ENCODE results near the gene C11orf42. TPM values are rescaled to one million over a fixed set of nuclear protein-coding genes. Genes with fewer than 3 reads are reported as not detected.

C11orf42 gene
- total RNA-seq, 2 donors from 2014 or later, result not detected

DNA sequence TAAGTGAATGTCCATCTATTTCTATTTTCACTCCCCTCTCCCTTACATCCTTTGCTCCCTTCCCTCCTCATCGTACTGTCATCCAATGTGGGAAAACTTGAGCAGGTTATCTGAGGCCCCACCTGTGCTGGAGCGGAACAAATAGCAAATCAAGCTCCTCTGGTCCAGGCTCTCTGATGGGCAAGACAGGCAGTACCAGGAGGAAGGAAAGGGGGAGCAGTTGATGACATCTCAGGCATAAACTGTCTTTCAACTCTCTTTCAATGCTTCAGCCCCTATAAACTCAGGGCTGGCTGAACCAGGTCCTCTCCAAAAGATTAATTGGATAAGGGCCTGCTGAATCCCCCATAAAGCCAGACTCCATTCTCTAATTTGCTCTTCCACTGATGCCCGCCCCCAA is 52.8 kb downstream of the C11orf42 start:
- no peaks in the 10 kb centered on the region for H3K9me3 ChIP-seq
- H3K27ac ChIP-seq, result no peak overlapping the region
- H3K4me1 ChIP-seq, result peaks cover 37% of the 10 kb centered on the region
- ATAC-seq, result no peak
- no peaks in the 10 kb centered on the region for H3K27me3 ChIP-seq
- no peak for DNase-seq
- TF ChIP-seq, protein P1, sequence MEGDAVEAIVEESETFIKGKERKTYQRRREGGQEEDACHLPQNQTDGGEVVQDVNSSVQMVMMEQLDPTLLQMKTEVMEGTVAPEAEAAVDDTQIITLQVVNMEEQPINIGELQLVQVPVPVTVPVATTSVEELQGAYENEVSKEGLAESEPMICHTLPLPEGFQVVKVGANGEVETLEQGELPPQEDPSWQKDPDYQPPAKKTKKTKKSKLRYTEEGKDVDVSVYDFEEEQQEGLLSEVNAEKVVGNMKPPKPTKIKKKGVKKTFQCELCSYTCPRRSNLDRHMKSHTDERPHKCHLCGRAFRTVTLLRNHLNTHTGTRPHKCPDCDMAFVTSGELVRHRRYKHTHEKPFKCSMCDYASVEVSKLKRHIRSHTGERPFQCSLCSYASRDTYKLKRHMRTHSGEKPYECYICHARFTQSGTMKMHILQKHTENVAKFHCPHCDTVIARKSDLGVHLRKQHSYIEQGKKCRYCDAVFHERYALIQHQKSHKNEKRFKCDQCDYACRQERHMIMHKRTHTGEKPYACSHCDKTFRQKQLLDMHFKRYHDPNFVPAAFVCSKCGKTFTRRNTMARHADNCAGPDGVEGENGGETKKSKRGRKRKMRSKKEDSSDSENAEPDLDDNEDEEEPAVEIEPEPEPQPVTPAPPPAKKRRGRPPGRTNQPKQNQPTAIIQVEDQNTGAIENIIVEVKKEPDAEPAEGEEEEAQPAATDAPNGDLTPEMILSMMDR (IDR thresholded peaks at IDR 0.05), result no peak
- TF ChIP-seq POLR2A (IDR thresholded peaks at IDR 0.05), result no peak
- intact Hi-C loops (cut with DNase I), result no loop called here
- no peaks in the 10 kb centered on the region for H3K36me3 ChIP-seq (replicated peaks in 1 of 2; ENCODE audit: insufficient read depth in 1 of 2, low read depth in 2 of 2)
- no peak overlapping the region for H3K4me3 ChIP-seq
- WGBS, 2 donors, result 51 to 58% methylated on average over 3 of the region's 3 CpGs

DNA sequence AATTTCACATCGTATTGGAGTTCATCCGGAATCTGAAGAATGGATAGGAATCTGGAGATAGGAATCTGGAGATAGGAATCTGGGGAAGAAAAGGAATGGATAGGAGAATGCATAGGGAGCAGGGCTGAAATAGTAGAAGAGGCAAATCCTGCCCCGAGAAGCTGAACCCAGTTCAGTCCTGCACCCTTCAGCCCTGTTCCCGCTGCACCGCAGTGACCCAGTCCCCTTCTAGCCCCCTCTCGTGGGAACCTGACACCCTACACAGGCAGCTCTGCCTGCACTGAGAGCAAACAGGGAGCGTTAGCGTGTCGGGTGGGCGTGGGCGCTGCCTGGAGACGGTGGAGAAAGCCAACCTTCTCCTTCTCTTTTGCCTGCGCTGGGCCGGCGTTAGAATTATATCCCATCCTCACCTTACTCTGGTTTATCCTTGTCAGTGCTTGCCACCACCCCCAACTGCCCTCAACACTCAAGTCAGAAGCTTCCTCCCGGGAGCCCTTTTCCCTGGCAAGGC is 53.3 kb downstream of the C11orf42 start:
- peak in 2 of 4 donors; percentile 25 to 43 for DNase-seq
- Histone ChIP-seq H3K27me3 (no peaks in the 10 kb centered on the region), H3K9me3 (no peaks in the 10 kb centered on the region), H3K36me3 (replicated peaks in 1 of 2; ENCODE audit: insufficient read depth in 1 of 2, low read depth in 2 of 2) (no peaks in the 10 kb centered on the region), H3K27ac (peak overlapping the region in 2 of 4 donors; percentile 35 to 42), H3K4me1 (peaks cover 32% of the 10 kb centered on the region), H3K4me3 (no peak overlapping the region)
- 8 to 9% methylated on average over 16 of the region's 16 CpGs for WGBS, 2 donors
- TF ChIP-seq, protein P1 (IDR thresholded peaks at IDR 0.05), result peak in 1 of 7 experiments; percentile 8
- TF ChIP-seq POLR2A (IDR thresholded peaks at IDR 0.05), result no peak
- intact Hi-C loops (cut with DNase I), result no loop called here
- ATAC-seq, result peak; percentile 30

DNA sequence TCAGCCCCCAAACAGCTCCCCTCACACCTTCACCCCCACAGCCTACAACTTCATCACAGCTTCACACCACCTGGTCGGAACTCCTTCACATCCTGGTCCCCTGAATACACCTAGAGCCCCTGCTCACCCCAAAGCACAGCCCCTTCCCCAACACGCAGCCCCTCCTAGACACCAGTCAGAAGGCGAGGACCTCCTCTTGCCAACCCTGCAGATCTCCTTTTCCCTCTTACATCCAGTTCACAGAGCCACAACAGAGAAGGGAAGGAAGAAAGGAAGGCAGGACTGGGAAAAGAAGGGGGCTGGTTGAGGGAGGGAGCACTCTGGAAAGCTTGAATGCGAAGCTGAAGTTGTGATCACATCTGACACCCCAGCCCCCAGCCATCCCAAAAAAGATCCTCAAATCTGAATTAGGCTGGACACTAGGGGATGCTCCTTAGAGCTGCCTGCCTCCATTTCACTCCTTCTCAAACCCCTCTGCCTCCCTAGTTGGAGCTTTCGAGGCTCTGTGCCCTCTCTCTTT is 54.9 kb downstream of the C11orf42 start:
- intact Hi-C loops (cut with DNase I), result no loop called here
- no peak for DNase-seq
- TF ChIP-seq, protein P1 (IDR thresholded peaks at IDR 0.05), result no peak
- no peak for TF ChIP-seq POLR2A (IDR thresholded peaks at IDR 0.05)
- no peak for ATAC-seq
- H3K36me3 ChIP-seq (replicated peaks in 1 of 2; ENCODE audit: insufficient read depth in 1 of 2, low read depth in 2 of 2), result no peaks in the 10 kb centered on the region
- 21 to 25% methylated on average over 5 of the region's 5 CpGs for WGBS, 2 donors
- H3K4me3 ChIP-seq, result peak overlapping the region; percentile 17 to 56
- peak overlapping the region in 2 of 4 donors; percentile 35 to 38 for H3K27ac ChIP-seq
- no peaks in the 10 kb centered on the region for H3K9me3 ChIP-seq
- H3K4me1 ChIP-seq, result peaks cover 27% of the 10 kb centered on the region
- no peaks in the 10 kb centered on the region for H3K27me3 ChIP-seq

Other genes starting within 250 kb of the C11orf42 start
- gene OR56A5, start 237.1 kb upstream of the C11orf42 start, total RNA-seq, result not detected
- not detected for gene OR52L1, start 218.6 kb upstream of the C11orf42 start, total RNA-seq
- gene OR56A4, start 198.6 kb upstream of the C11orf42 start, total RNA-seq, result not detected
- not detected for gene OR56A1, start 174.8 kb upstream of the C11orf42 start, total RNA-seq
- not detected for gene OR56B4, start 97.9 kb upstream of the C11orf42 start, total RNA-seq
- gene OR52B2, start 35.2 kb upstream of the C11orf42 start, total RNA-seq, result not detected
- gene OR52W1, start 6.3 kb upstream of the C11orf42 start, total RNA-seq, result not detected
- 10 to 100 TPM; 31.9 to 54.7 TPM for gene FHIP1B, start 29.1 kb downstream of the C11orf42 start, total RNA-seq
- gene CNGA4, start 33.5 kb downstream of the C11orf42 start, total RNA-seq, result not detected
- 1 to 10 TPM; 1.0 to 3.3 TPM for gene CCKBR, start 54.3 kb downstream of the C11orf42 start, total RNA-seq
- gene CAVIN3, start 114.9 kb downstream of the C11orf42 start, total RNA-seq, result 10 to 100 TPM; 47.7 to 76.5 TPM
- 10 to 100 TPM; 17.1 to 29.7 TPM for gene SMPD1, start 184.9 kb downstream of the C11orf42 start, total RNA-seq
- gene APBB1, start 213.5 kb downstream of the C11orf42 start, total RNA-seq, result 10 to 100 TPM; 25.4 to 48.5 TPM
- gene HPX, start 235.4 kb downstream of the C11orf42 start, total RNA-seq, result 1 to 10 TPM in 1 of 2 donors, not detected in 1; 1.3 TPM

Data from body of pancreas (tissue), 4 donors.